Esophagus squamous epithelium (tissue), 5 donors: ENCODE measurements around the gene BRAF. TPM values are rescaled to one million over a fixed set of nuclear protein-coding genes. Genes with fewer than 3 reads are reported as not detected.

Source experiments
- DNase-seq: peaks from one replicate; lab custom pipeline; 2025; lab: John Stamatoyannopoulos, UW
- H3K27ac ChIP-seq, 4 donors: fragments of 200-600 bp; sonication (generic); one replicate each; pipeline ENCODE4 v1.5.1; 2016 to 2019; ENCODE audit warnings: mild to moderate bottlenecking in 1 of 4
- H3K27me3 ChIP-seq, 4 donors: fragments of 200-600 bp; sonication (generic); 1 replicate in 3 of 4; 2 replicates in 1 of 4; pipeline versions ENCODE4 v1.5.1 to v1.6.0; 2017 to 2021; ENCODE audit warnings: antibody characterized with exemption in 1 of 4
- H3K36me3 ChIP-seq, 3 donors: fragments of 200-600 bp; sonication (generic); one replicate each; pipeline ENCODE4 v1.5.1; 2016 to 2019
- H3K4me1 ChIP-seq, 3 donors: fragments of 200-600 bp; sonication (generic); one replicate each; pipeline ENCODE4 v1.5.1; 2017 to 2019
- H3K4me3 ChIP-seq, 4 donors: fragments of 200-600 bp; sonication (generic); 1 replicate in 3 of 4; 2 replicates in 1 of 4; pipeline ENCODE4 v1.5.1; 2016 to 2019; ENCODE audit warnings: mild to moderate bottlenecking in 2 of 4, moderate library complexity in 1 of 4
- H3K9me3 ChIP-seq, 3 donors: fragments of 200-600 bp; sonication (generic); one replicate each; pipeline ENCODE4 v1.5.1; 2016 to 2019
- POLR2A ChIP-seq, 4 donors: fragments of 450-650 bp; IDR thresholded peaks; one replicate each; pipeline ENCODE4 v1.6.1; 2017; ENCODE audit warnings: antibody characterized with exemption in 4 of 4, mild to moderate bottlenecking in 4 of 4, moderate library complexity in 3 of 4
- WGBS, 2 donors: methylation state at CpG; one replicate each; pipeline ENCODE4 v1.1.5; 2018; 5-methylcytosine and 5-hydroxymethylcytosine counted together
- intact Hi-C: fragments of 100-400 bp; cut with DNase I; formaldehyde crosslinking; loops from one replicate; pipeline ENCODE4 v1.15.0; 2022
- total RNA-seq, 4 donors: library from RNA; depleted of rRNA; stranded (reverse); fragments of >200 nt; gene quantifications; one replicate each; pipeline ENCODE4 v1.1.0, GENCODE V29; 2016
- TF ChIP-seq, protein P1 (sequence below), 6 experiments: fragments of 450-650 bp in 4 of 6; fragments of 200-600 bp in 2 of 6; sonication (generic) in 2 of 6; IDR thresholded peaks; one replicate each; pipeline ENCODE4 v1.5.1; 2016 to 2019; ENCODE audit warnings: antibody characterized with exemption in 6 of 6, mild to moderate bottlenecking in 4 of 6, moderate library complexity in 4 of 6
- donor health status: DM: yes; HTN: yes; CAD: no.

Gene BRAF
- total RNA-seq, 4 donors from 2014 or later = 10.0 to 40.6 (median 20.6) TPM

- Histone ChIP-seq H3K27me3 (no peaks in the 10 kb centered on the region), H3K36me3 (peaks cover 7 to 99% (median 9%) of the 10 kb centered on the region in 3 donors), H3K4me1 (no peaks in the 10 kb centered on the region), H3K27ac (no peak overlapping the region), H3K4me3 (no peak overlapping the region), H3K9me3 (no peaks in the 10 kb centered on the region)
- TF ChIP-seq POLR2A (IDR thresholded peaks at IDR 0.05) = no peak
- TF ChIP-seq, protein P1, sequence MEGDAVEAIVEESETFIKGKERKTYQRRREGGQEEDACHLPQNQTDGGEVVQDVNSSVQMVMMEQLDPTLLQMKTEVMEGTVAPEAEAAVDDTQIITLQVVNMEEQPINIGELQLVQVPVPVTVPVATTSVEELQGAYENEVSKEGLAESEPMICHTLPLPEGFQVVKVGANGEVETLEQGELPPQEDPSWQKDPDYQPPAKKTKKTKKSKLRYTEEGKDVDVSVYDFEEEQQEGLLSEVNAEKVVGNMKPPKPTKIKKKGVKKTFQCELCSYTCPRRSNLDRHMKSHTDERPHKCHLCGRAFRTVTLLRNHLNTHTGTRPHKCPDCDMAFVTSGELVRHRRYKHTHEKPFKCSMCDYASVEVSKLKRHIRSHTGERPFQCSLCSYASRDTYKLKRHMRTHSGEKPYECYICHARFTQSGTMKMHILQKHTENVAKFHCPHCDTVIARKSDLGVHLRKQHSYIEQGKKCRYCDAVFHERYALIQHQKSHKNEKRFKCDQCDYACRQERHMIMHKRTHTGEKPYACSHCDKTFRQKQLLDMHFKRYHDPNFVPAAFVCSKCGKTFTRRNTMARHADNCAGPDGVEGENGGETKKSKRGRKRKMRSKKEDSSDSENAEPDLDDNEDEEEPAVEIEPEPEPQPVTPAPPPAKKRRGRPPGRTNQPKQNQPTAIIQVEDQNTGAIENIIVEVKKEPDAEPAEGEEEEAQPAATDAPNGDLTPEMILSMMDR (IDR thresholded peaks at IDR 0.05) = no peak
- intact Hi-C loops = no loop called here
- DNase-seq = no peak
- 84 to 100% methylated on average over 1 to 6 of the region's 6 CpGs for WGBS, 2 donors
These were observed 236.4 kb downstream of the BRAF start for GRCh38 chr7:140688341-140688740.

DNA sequence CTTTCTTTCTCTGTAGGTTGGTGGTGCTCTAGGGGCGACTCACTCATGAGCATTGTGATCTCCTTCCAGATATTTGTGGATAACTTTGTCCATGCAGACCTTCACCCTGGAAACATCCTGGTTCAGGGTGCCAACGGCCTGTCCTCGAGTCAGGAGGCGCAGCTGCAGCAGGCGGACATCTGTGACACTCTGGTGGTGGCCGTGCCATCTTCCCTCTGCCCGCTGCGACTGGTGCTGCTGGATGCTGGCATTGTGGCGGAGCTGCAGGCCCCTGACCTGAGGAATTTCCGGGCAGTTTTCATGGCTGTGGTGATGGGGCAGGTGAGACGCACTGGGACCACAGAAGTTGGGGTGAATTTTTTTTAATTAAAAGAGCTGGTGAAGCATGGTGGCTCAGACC is 237.8 kb downstream of the BRAF start:
- H3K36me3 ChIP-seq = peaks cover 12 to 99% (median 12%) of the 10 kb centered on the region in 3 donors
- WGBS, 2 donors = 96 to 100% methylated on average over 1 to 6 of the region's 11 CpGs
- H3K4me3 ChIP-seq = no peak overlapping the region
- TF ChIP-seq, protein P1 (IDR thresholded peaks at IDR 0.05) = no peak
- TF ChIP-seq POLR2A (IDR thresholded peaks at IDR 0.05) = no peak
- DNase-seq = no peak
- H3K27ac ChIP-seq = no peak overlapping the region
- intact Hi-C loops = no loop called here
- H3K4me1 ChIP-seq = no peaks in the 10 kb centered on the region
- H3K9me3 ChIP-seq = no peaks in the 10 kb centered on the region
- no peaks in the 10 kb centered on the region for H3K27me3 ChIP-seq

GRCh38 chr7:140685407-140686087 is 239.2 kb downstream of the BRAF start:
- intact Hi-C loops = no loop called here
- no peak for DNase-seq

GRCh38 chr7:140684066-140684950 is 240.4 kb downstream of the BRAF start:
- Histone ChIP-seq H3K36me3 (peaks cover 16 to 99% (median 24%) of the 10 kb centered on the region in 3 donors), H3K4me1 (no peaks in the 10 kb centered on the region), H3K27me3 (no peaks in the 10 kb centered on the region), H3K4me3 (no peak overlapping the region), H3K9me3 (no peaks in the 10 kb centered on the region), H3K27ac (no peak overlapping the region)
- no peak for DNase-seq
- intact Hi-C loops = no loop called here
- TF ChIP-seq, protein P1 (IDR thresholded peaks at IDR 0.05) = no peak
- 87 to 96% methylated on average over 15 to 20 of the region's 20 CpGs for WGBS, 2 donors

More at GRCh38 chr7:140685407-140686087, 239.2 kb downstream of the BRAF start:
- 77 to 88% methylated on average over 7 to 9 of the region's 10 CpGs for WGBS, 2 donors
- TF ChIP-seq POLR2A (IDR thresholded peaks at IDR 0.05) = no peak
- TF ChIP-seq, protein P1 (IDR thresholded peaks at IDR 0.05) = no peak
- H3K4me1 ChIP-seq = no peaks in the 10 kb centered on the region
- no peaks in the 10 kb centered on the region for H3K27me3 ChIP-seq
- H3K36me3 ChIP-seq = peaks cover 18 to 99% (median 21%) of the 10 kb centered on the region in 3 donors
- H3K27ac ChIP-seq = no peak overlapping the region
- no peaks in the 10 kb centered on the region for H3K9me3 ChIP-seq
- no peak overlapping the region for H3K4me3 ChIP-seq

GRCh38 chr7:140683657-140684056 is 241.1 kb downstream of the BRAF start:
- Histone ChIP-seq H3K27me3 (no peaks in the 10 kb centered on the region), H3K4me1 (no peaks in the 10 kb centered on the region), H3K9me3 (no peaks in the 10 kb centered on the region), H3K36me3 (peaks cover 16 to 99% (median 24%) of the 10 kb centered on the region in 3 donors), H3K4me3 (no peak overlapping the region), H3K27ac (no peak overlapping the region)
- WGBS, 2 donors = 100% methylated on average over 2 of the region's 3 CpGs; no CpG with 5 or more reads in 1 of the 2 donors
- no peak for TF ChIP-seq POLR2A (IDR thresholded peaks at IDR 0.05)
- TF ChIP-seq, protein P1 (IDR thresholded peaks at IDR 0.05) = no peak
- no peak for DNase-seq
- intact Hi-C loops = no loop called here
